Stimulated activated CD8-positive, alpha-beta memory T cell treated with anti-CD3 and anti-CD28 coated beads, Interleukin-2, amount 100 ng/mL, for 48 hours (primary cell): Measurements from ENCODE around the gene RAP1B.

Experiments
- DNase-seq, 2 donors: peaks; one replicate each; pipeline ENCODE4 v3.0.0-alpha.2; 2020; ENCODE audit warnings: low read depth in 2 of 2

The RAP1B gene

GRCh38 chr12:68699486-68699885 is 88.8 kb downstream of the RAP1B start:
- no peak for DNase-seq
